HL-60/S4 treated with retinoic acid at 250 ng/mL for 4 days and 3 days (cell line): ENCODE data around the gene OSM.

Experiments
- in situ Hi-C: fragments of 300-500 bp; cut with MboI; formaldehyde crosslinking; loops from 2 replicates; pipeline ENCODE4 v1.7.0; 2022; ENCODE audit warnings: low sequenced_read_pairs

OSM gene

GRCh38 chr22:30212996-30213441 is 53.6 kb downstream of the OSM start:
- in situ Hi-C loops, result no loop called here
